IPS-15b (cell line): ENCODE data around the gene RTN4.

ENCODE experiments used
- H3K27me3 ChIP-seq: one replicate; pipeline ENCODE4 v1.6.1; 2013; ENCODE audit warnings: low read length; ENCODE audit not compliant: control insufficient read depth, insufficient read depth
- H3K36me3 ChIP-seq: one replicate; pipeline ENCODE4 v1.6.1; 2013; ENCODE audit warnings: low read length; ENCODE audit not compliant: control insufficient read depth, insufficient read depth
- H3K4me1 ChIP-seq: one replicate; pipeline ENCODE4 v1.6.1; 2013; ENCODE audit warnings: mild to moderate bottlenecking, low read length; ENCODE audit not compliant: control insufficient read depth, insufficient read depth
- H3K4me3 ChIP-seq: one replicate; pipeline ENCODE4 v1.5.1; 2013; ENCODE audit warnings: low read depth, low read length
- H3K9ac ChIP-seq: one replicate; pipeline ENCODE4 v1.6.1; 2013; ENCODE audit warnings: low read depth, mild to moderate bottlenecking, low read length
- H3K9me3 ChIP-seq: one replicate; pipeline ENCODE4 v1.6.1; 2013; ENCODE audit warnings: mild to moderate bottlenecking, low read length; ENCODE audit not compliant: control insufficient read depth, insufficient read depth

Gene RTN4

GRCh38 chr2:55029098-55029497, 21.2 kb downstream of the RTN4 start:
- Histone ChIP-seq H3K27me3 (no peaks in the 10 kb centered on the region), H3K4me3 (no peak overlapping the region), H3K4me1 (peaks cover 20% of the 10 kb centered on the region), H3K9ac (no peak overlapping the region), H3K36me3 (no peaks in the 10 kb centered on the region), H3K9me3 (no peaks in the 10 kb centered on the region)

GRCh38 chr2:55027226-55027625, 23.0 kb downstream of the RTN4 start:
- peaks cover 24% of the 10 kb centered on the region for H3K4me1 ChIP-seq
- H3K36me3 ChIP-seq: no peaks in the 10 kb centered on the region
- H3K9ac ChIP-seq: no peak overlapping the region
- no peak overlapping the region for H3K4me3 ChIP-seq
- no peaks in the 10 kb centered on the region for H3K9me3 ChIP-seq
- no peaks in the 10 kb centered on the region for H3K27me3 ChIP-seq

DNA sequence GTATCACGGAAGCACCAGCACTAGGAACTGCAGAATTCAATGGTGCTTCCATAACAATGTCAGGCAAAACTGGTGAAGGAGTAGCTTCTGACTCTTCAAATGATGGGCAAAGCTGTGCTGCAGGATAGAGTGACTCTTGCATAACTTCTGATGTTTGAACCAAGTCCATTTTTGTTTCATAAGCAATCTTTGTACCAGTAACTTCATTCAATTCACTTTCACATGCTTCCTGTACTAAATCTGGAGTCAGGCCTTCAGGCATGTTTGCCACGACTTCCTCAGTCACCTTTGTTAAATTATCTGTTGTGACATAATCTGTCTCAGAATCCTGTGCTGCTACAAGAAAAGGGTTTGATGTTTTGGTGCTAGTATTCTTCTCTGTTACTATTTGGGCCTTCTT, 24.0 kb downstream of the RTN4 start:
- Histone ChIP-seq H3K9ac (no peak overlapping the region), H3K4me1 (peaks cover 21% of the 10 kb centered on the region), H3K4me3 (no peak overlapping the region), H3K27me3 (no peaks in the 10 kb centered on the region), H3K9me3 (no peaks in the 10 kb centered on the region), H3K36me3 (no peaks in the 10 kb centered on the region)

DNA sequence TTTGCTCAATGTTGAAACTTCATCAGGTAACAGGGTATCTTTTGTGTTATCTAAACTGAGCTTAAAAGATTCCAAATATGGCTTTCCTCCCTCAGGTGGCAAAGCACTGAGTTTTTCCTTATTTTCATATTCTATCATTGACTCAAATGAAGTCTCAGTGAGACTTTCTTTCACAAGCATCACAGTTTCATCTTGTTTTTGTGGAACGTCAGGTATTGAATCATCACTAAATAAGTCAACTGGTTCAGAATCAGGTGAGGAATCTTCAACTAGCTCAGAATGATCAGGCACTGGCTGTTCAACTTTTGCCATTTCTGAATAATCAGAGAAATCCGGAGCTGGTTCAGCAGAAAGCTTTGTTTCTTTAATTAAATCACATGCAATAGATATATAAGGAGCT, 24.6 kb downstream of the RTN4 start:
- Histone ChIP-seq H3K4me1 (peaks cover 23% of the 10 kb centered on the region), H3K9me3 (no peaks in the 10 kb centered on the region), H3K4me3 (no peak overlapping the region)

GRCh38 chr2:55025082-55025481, 25.2 kb downstream of the RTN4 start:
- H3K9ac ChIP-seq: no peak overlapping the region
- H3K9me3 ChIP-seq: no peaks in the 10 kb centered on the region
- no peak overlapping the region for H3K4me3 ChIP-seq
- H3K27me3 ChIP-seq: no peaks in the 10 kb centered on the region
- no peaks in the 10 kb centered on the region for H3K36me3 ChIP-seq
- peaks cover 23% of the 10 kb centered on the region for H3K4me1 ChIP-seq

More for the DNA sequence above, 24.6 kb downstream of the RTN4 start:
- H3K36me3 ChIP-seq: no peaks in the 10 kb centered on the region
- no peaks in the 10 kb centered on the region for H3K27me3 ChIP-seq
- H3K9ac ChIP-seq: no peak overlapping the region

- Histone ChIP-seq H3K4me1 (peaks cover 24% of the 10 kb centered on the region), H3K4me3 (no peak overlapping the region), H3K27me3 (no peaks in the 10 kb centered on the region), H3K36me3 (no peaks in the 10 kb centered on the region), H3K9me3 (no peaks in the 10 kb centered on the region), H3K9ac (no peak overlapping the region)
Measured at GRCh38 chr2:55022476-55022875, 27.8 kb downstream of the RTN4 start.

- no peaks in the 10 kb centered on the region for H3K27me3 ChIP-seq
- H3K9me3 ChIP-seq: no peaks in the 10 kb centered on the region
- no peaks in the 10 kb centered on the region for H3K36me3 ChIP-seq
- H3K4me3 ChIP-seq: no peak overlapping the region
- H3K9ac ChIP-seq: no peak overlapping the region
- H3K4me1 ChIP-seq: peaks cover 27% of the 10 kb centered on the region
Measured at GRCh38 chr2:55019526-55020258, 30.6 kb downstream of the RTN4 start.

GRCh38 chr2:55018619-55019018, 31.6 kb downstream of the RTN4 start:
- Histone ChIP-seq H3K36me3 (no peaks in the 10 kb centered on the region), H3K27me3 (no peaks in the 10 kb centered on the region), H3K4me1 (peaks cover 27% of the 10 kb centered on the region), H3K9ac (no peak overlapping the region), H3K9me3 (no peaks in the 10 kb centered on the region), H3K4me3 (no peak overlapping the region)

DNA sequence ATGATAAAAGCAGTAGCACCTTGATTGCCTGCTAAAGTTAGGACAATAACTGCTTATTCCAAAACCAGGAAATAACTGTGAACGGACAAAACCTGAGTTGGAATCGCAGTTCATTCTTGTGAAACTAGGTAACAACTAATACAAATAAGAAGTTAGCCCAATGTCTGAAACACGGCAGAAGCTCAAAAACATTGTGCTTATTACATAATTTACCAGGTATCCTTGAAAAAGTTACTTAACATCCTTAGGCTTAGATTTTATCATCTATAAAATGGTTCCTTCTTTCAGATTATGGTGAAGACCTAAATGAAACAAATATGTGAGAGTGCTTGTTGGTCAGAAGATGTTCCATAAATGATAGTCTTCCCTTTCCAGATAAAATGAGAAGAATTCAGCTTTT, 32.4 kb downstream of the RTN4 start:
- Histone ChIP-seq H3K4me1 (peaks cover 27% of the 10 kb centered on the region), H3K9ac (no peak overlapping the region), H3K27me3 (no peaks in the 10 kb centered on the region), H3K36me3 (no peaks in the 10 kb centered on the region), H3K4me3 (no peak overlapping the region), H3K9me3 (no peaks in the 10 kb centered on the region)

DNA sequence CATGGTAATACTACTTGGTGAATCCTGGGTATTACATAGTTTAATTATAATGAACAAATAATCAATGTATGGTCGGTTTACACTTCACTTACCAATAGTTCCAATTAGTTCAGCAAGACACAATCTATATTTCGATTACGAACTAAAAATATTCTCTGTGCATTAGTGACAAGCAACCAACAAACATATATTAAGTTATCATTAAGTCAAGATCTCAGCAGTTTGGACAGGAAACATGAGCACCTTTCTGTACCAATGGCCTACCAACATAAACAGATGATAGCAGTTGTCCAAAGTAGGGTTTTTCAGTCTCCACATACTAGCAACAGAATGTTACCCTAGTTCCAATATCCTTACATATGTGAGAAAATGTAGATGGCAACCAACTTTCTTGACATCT, 32.8 kb downstream of the RTN4 start:
- H3K36me3 ChIP-seq: no peaks in the 10 kb centered on the region
- peaks cover 27% of the 10 kb centered on the region for H3K4me1 ChIP-seq
- no peak overlapping the region for H3K4me3 ChIP-seq
- H3K9ac ChIP-seq: no peak overlapping the region
- H3K9me3 ChIP-seq: no peaks in the 10 kb centered on the region
- H3K27me3 ChIP-seq: no peaks in the 10 kb centered on the region

- H3K4me1 ChIP-seq: peaks cover 25% of the 10 kb centered on the region
Measured at GRCh38 chr2:55014962-55015939, 35.0 kb downstream of the RTN4 start.

GRCh38 chr2:55013936-55014335, 36.3 kb downstream of the RTN4 start:
- peaks cover 24% of the 10 kb centered on the region for H3K4me1 ChIP-seq
- no peak overlapping the region for H3K9ac ChIP-seq

More at GRCh38 chr2:55014962-55015939, 35.0 kb downstream of the RTN4 start:
- no peak overlapping the region for H3K4me3 ChIP-seq
- H3K9me3 ChIP-seq: no peaks in the 10 kb centered on the region
- no peaks in the 10 kb centered on the region for H3K27me3 ChIP-seq
- no peaks in the 10 kb centered on the region for H3K36me3 ChIP-seq
- H3K9ac ChIP-seq: no peak overlapping the region

More at GRCh38 chr2:55013936-55014335, 36.3 kb downstream of the RTN4 start:
- H3K27me3 ChIP-seq: no peaks in the 10 kb centered on the region
- H3K36me3 ChIP-seq: no peaks in the 10 kb centered on the region
- H3K4me3 ChIP-seq: no peak overlapping the region
- no peaks in the 10 kb centered on the region for H3K9me3 ChIP-seq
